GM12878 (cell line): Measurements from ENCODE around the gene NNAT.
"Not testable (repeated sequence)": the region's sequence is repeated elsewhere in the genome, so short reads cannot be mapped to it uniquely, and the experiment has no call there.

Experiments used
- CTCF ChIP-seq, 3 experiments: IDR thresholded peaks in 2 of 3; conservative IDR thresholded peaks in 1 of 3; 2 replicates each; pipeline ENCODE4 v1.5.1; 2011; ENCODE audit warnings: low read depth in 3 of 3, low read length in 3 of 3, mild to moderate bottlenecking in 3 of 3, control low read depth in 2 of 3, moderate library complexity in 2 of 3, inconsistent platforms in 1 of 3, mixed read lengths in 1 of 3; ENCODE audit not compliant: control insufficient read depth in 2 of 3, insufficient read depth in 1 of 3; ENCODE audit errors: extremely low read depth in 1 of 3
- POLR2A ChIP-seq: IDR thresholded peaks from 2 replicates; pipeline ENCODE4 v1.6.1; 2011; ENCODE audit warnings: low read depth, mild to moderate bottlenecking, low read length

- TF ChIP-seq CTCF (IDR thresholded peaks at IDR 0.05 in 2 of 3, conservative IDR thresholded peaks at IDR 0.05 in 1 of 3; ENCODE audit: control insufficient read depth in 2 of 3, extremely low read depth in 1 of 3, insufficient read depth in 1 of 3, low read depth in 3 of 3, low read length in 3 of 3); POLR2A: not testable (repeated sequence)
These were observed 33.8 kb downstream of the NNAT start for GRCh38 chr20:37554721-37555298.
